ENCODE measurements around the gene ELAVL1. TPM values are rescaled to one million over a fixed set of nuclear protein-coding genes. Genes with fewer than 3 reads are reported as not detected.

The ELAVL1 gene
- total RNA-seq, 1 donor from 2014 or later: 67.9 TPM

- peak; percentile 89 for DNase-seq (ENCODE audit: low spot score)
- H3K4me1 Mint-ChIP-seq (ENCODE audit: low read depth): peaks cover 30% of the 10 kb centered on the region
Observed at GRCh38 chr19:7916103-7916954, 89.1 kb downstream of the ELAVL1 start.

GRCh38 chr19:7915250-7916102 lies 90.0 kb downstream of the ELAVL1 start:
- no peak for DNase-seq (ENCODE audit: low spot score)
- Mint-ChIP-seq H3K27ac (ENCODE audit: unreplicated experiment) (no peak overlapping the region), H3K4me1 (ENCODE audit: low read depth) (peaks cover 24% of the 10 kb centered on the region), H3K4me3 (ENCODE audit: unreplicated experiment) (peak overlapping the region; percentile 57), H3K9me3 (ENCODE audit: low read depth) (no peaks in the 10 kb centered on the region), H3K36me3 (ENCODE audit: low read depth) (peaks cover 13% of the 10 kb centered on the region), H3K27me3 (ENCODE audit: low read depth) (no peaks in the 10 kb centered on the region)
- no peak for TF ChIP-seq CTCF (IDR thresholded peaks at IDR 0.05)

More at GRCh38 chr19:7916103-7916954, 89.1 kb downstream of the ELAVL1 start:
- Mint-ChIP-seq H3K4me3 (ENCODE audit: unreplicated experiment) (peak overlapping the region; percentile 74), H3K9me3 (ENCODE audit: low read depth) (no peaks in the 10 kb centered on the region), H3K27me3 (ENCODE audit: low read depth) (no peaks in the 10 kb centered on the region), H3K36me3 (ENCODE audit: low read depth) (peaks cover 8% of the 10 kb centered on the region), H3K27ac (ENCODE audit: unreplicated experiment) (no peak overlapping the region)
- TF ChIP-seq CTCF (IDR thresholded peaks at IDR 0.05): peak; percentile 40

- H3K4me1 Mint-ChIP-seq (ENCODE audit: low read depth): peaks cover 19% of the 10 kb centered on the region
- peak within 1 kb of the TSS; percentile 57 for H3K4me3 Mint-ChIP-seq (ENCODE audit: unreplicated experiment)
- H3K36me3 Mint-ChIP-seq (ENCODE audit: low read depth): peaks cover 14% of the 10 kb centered on the region
- H3K9me3 Mint-ChIP-seq (ENCODE audit: low read depth): no peaks in the 10 kb centered on the region
- no peak within 1 kb of the TSS for H3K27ac Mint-ChIP-seq (ENCODE audit: unreplicated experiment)
- TF ChIP-seq CTCF (IDR thresholded peaks at IDR 0.05): no peak
- no peak for DNase-seq (ENCODE audit: low spot score)
- no peaks in the 10 kb centered on the region for H3K27me3 Mint-ChIP-seq (ENCODE audit: low read depth)
Observed at GRCh38 chr19:7914598-7915045, 90.8 kb downstream of the ELAVL1 start, which contains the start of gene TGFBR3L. TGFBR3L (plus strand) TSS chr19:7914830.

- TF ChIP-seq CTCF (IDR thresholded peaks at IDR 0.05): no peak
- H3K9me3 Mint-ChIP-seq (ENCODE audit: low read depth): no peaks in the 10 kb centered on the region
- no peaks in the 10 kb centered on the region for H3K27me3 Mint-ChIP-seq (ENCODE audit: low read depth)
- H3K4me3 Mint-ChIP-seq (ENCODE audit: unreplicated experiment): no peak overlapping the region
- peaks cover 14% of the 10 kb centered on the region for H3K4me1 Mint-ChIP-seq (ENCODE audit: low read depth)
- H3K36me3 Mint-ChIP-seq (ENCODE audit: low read depth): peaks cover 14% of the 10 kb centered on the region
- H3K27ac Mint-ChIP-seq (ENCODE audit: unreplicated experiment): no peak overlapping the region
- DNase-seq (ENCODE audit: low spot score): no peak
Observed at GRCh38 chr19:7914099-7914498, 91.3 kb downstream of the ELAVL1 start.

- Mint-ChIP-seq H3K9me3 (ENCODE audit: low read depth) (no peaks in the 10 kb centered on the region), H3K27me3 (ENCODE audit: low read depth) (no peaks in the 10 kb centered on the region), H3K27ac (ENCODE audit: unreplicated experiment) (no peak overlapping the region), H3K4me3 (ENCODE audit: unreplicated experiment) (no peak overlapping the region), H3K4me1 (ENCODE audit: low read depth) (peaks cover 14% of the 10 kb centered on the region), H3K36me3 (ENCODE audit: low read depth) (peaks cover 14% of the 10 kb centered on the region)
- no peak for TF ChIP-seq CTCF (IDR thresholded peaks at IDR 0.05)
- DNase-seq (ENCODE audit: low spot score): no peak
Observed at GRCh38 chr19:7913652-7914051, 91.8 kb downstream of the ELAVL1 start.

Data from chondrocyte (in vitro differentiated cells).